Stimulated activated memory B cell treated with anti-CD40 and anti-IgM and Interleukin-4, amounts not matched to agents 10 μg/mL and 1 μg/mL and 100 μg/mL, for 72 hours (primary cell): Measurements from ENCODE around the gene DIMT1.

Experiments used
- ATAC-seq: fragments of 150-1000 bp; cut with Tn5 transposase; 2 replicates; pipeline ENCODE4 v1.10.0; 2021
- H3K27ac Mint-ChIP-seq: one replicate; pipeline ENCODE4 v1.8.0; 2022; ENCODE audit warnings: mild to moderate bottlenecking, mixed read lengths
- H3K27me3 Mint-ChIP-seq: one replicate; pipeline ENCODE4 v1.8.0; 2022; ENCODE audit warnings: mixed read lengths
- H3K36me3 Mint-ChIP-seq: one replicate; pipeline ENCODE4 v1.8.0; 2022; ENCODE audit warnings: mixed read lengths
- H3K4me1 Mint-ChIP-seq: one replicate; pipeline ENCODE4 v1.8.0; 2022; ENCODE audit warnings: mixed read lengths
- H3K4me3 Mint-ChIP-seq: one replicate; pipeline ENCODE4 v1.8.0; 2022; ENCODE audit warnings: mild to moderate bottlenecking, moderate library complexity, mixed read lengths
- H3K9me3 Mint-ChIP-seq: one replicate; pipeline ENCODE4 v1.8.0; 2022; ENCODE audit warnings: mixed read lengths

DIMT1 gene

GRCh38 chr5:62403411-62404250 is at the start of gene DIMT1:
DIMT1 (minus strand) TSS chr5:62403905; CDS start chr5:62403772, 133 bp downstream.
- H3K9me3 Mint-ChIP-seq: peaks cover 3% of the 10 kb centered on the region
- peaks cover 26% of the 10 kb centered on the region for H3K4me1 Mint-ChIP-seq
- peaks cover 8% of the 10 kb centered on the region for H3K36me3 Mint-ChIP-seq
- peak; percentile 99 for ATAC-seq
- peak within 1 kb of the TSS; percentile 88 for H3K27ac Mint-ChIP-seq
- H3K27me3 Mint-ChIP-seq: no peaks in the 10 kb centered on the region
- H3K4me3 Mint-ChIP-seq: peak within 1 kb of the TSS; percentile 94

GRCh38 chr5:62450259-62450658 is 46.6 kb upstream of the DIMT1 start:
- Mint-ChIP-seq H3K27ac (no peak overlapping the region), H3K9me3 (no peaks in the 10 kb centered on the region), H3K4me3 (no peak overlapping the region), H3K36me3 (peaks cover 36% of the 10 kb centered on the region), H3K4me1 (no peaks in the 10 kb centered on the region), H3K27me3 (no peaks in the 10 kb centered on the region)
- ATAC-seq: no peak

GRCh38 chr5:62448528-62448927 is 44.8 kb upstream of the DIMT1 start:
- H3K9me3 Mint-ChIP-seq: no peaks in the 10 kb centered on the region
- no peak overlapping the region for H3K4me3 Mint-ChIP-seq
- no peaks in the 10 kb centered on the region for H3K27me3 Mint-ChIP-seq
- peaks cover 27% of the 10 kb centered on the region for H3K36me3 Mint-ChIP-seq
- no peak overlapping the region for H3K27ac Mint-ChIP-seq
- no peak for ATAC-seq
- no peaks in the 10 kb centered on the region for H3K4me1 Mint-ChIP-seq

GRCh38 chr5:62432621-62433064 is 28.9 kb upstream of the DIMT1 start:
- no peak for ATAC-seq
- Mint-ChIP-seq H3K36me3 (peaks cover 14% of the 10 kb centered on the region), H3K27me3 (no peaks in the 10 kb centered on the region), H3K27ac (no peak overlapping the region), H3K4me3 (no peak overlapping the region), H3K9me3 (no peaks in the 10 kb centered on the region), H3K4me1 (peaks cover 23% of the 10 kb centered on the region)

GRCh38 chr5:62431735-62432620 is 28.3 kb upstream of the DIMT1 start:
- H3K36me3 Mint-ChIP-seq: peaks cover 11% of the 10 kb centered on the region
- H3K4me1 Mint-ChIP-seq: peaks cover 23% of the 10 kb centered on the region
- ATAC-seq: no peak
- no peak overlapping the region for H3K27ac Mint-ChIP-seq
- H3K9me3 Mint-ChIP-seq: no peaks in the 10 kb centered on the region
- no peaks in the 10 kb centered on the region for H3K27me3 Mint-ChIP-seq
- H3K4me3 Mint-ChIP-seq: no peak overlapping the region

- Mint-ChIP-seq H3K36me3 (peaks cover 25% of the 10 kb centered on the region), H3K27ac (no peak overlapping the region), H3K4me1 (peaks cover 33% of the 10 kb centered on the region), H3K9me3 (no peaks in the 10 kb centered on the region), H3K4me3 (no peak overlapping the region), H3K27me3 (no peaks in the 10 kb centered on the region)
- no peak for ATAC-seq
Measured at GRCh38 chr5:62424763-62425162, 21.1 kb upstream of the DIMT1 start.

- Mint-ChIP-seq H3K4me1 (peaks cover 45% of the 10 kb centered on the region), H3K9me3 (no peaks in the 10 kb centered on the region), H3K27ac (peak overlapping the region; percentile 30), H3K36me3 (peaks cover 36% of the 10 kb centered on the region), H3K4me3 (no peak overlapping the region), H3K27me3 (no peaks in the 10 kb centered on the region)
- no peak for ATAC-seq
Measured at GRCh38 chr5:62421414-62421813, 17.7 kb upstream of the DIMT1 start.

- Mint-ChIP-seq H3K36me3 (peaks cover 29% of the 10 kb centered on the region), H3K9me3 (no peaks in the 10 kb centered on the region), H3K4me3 (no peak overlapping the region), H3K27ac (no peak overlapping the region), H3K4me1 (peaks cover 39% of the 10 kb centered on the region), H3K27me3 (no peaks in the 10 kb centered on the region)
- ATAC-seq: no peak
Measured at GRCh38 chr5:62419609-62420008, 15.9 kb upstream of the DIMT1 start.

- Mint-ChIP-seq H3K36me3 (peaks cover 23% of the 10 kb centered on the region), H3K9me3 (no peaks in the 10 kb centered on the region), H3K4me3 (no peak overlapping the region), H3K27me3 (no peaks in the 10 kb centered on the region), H3K4me1 (peaks cover 44% of the 10 kb centered on the region), H3K27ac (no peak overlapping the region)
- no peak for ATAC-seq
Measured at GRCh38 chr5:62418462-62419076, 14.9 kb upstream of the DIMT1 start.

GRCh38 chr5:62413711-62414110 is 10.0 kb upstream of the DIMT1 start:
- Mint-ChIP-seq H3K4me3 (peak overlapping the region; percentile 80), H3K36me3 (peaks cover 11% of the 10 kb centered on the region), H3K4me1 (peaks cover 26% of the 10 kb centered on the region), H3K9me3 (no peaks in the 10 kb centered on the region), H3K27ac (peak overlapping the region; percentile 85), H3K27me3 (no peaks in the 10 kb centered on the region)
- no peak for ATAC-seq

GRCh38 chr5:62412549-62413329 is 9.0 kb upstream of the DIMT1 start, which contains the start of gene IPO11:
IPO11 (plus strand) TSS chr5:62412763; CDS start chr5:62437280, 24,517 bp downstream.
- H3K4me3 Mint-ChIP-seq: peak within 1 kb of the TSS; percentile 80
- no peaks in the 10 kb centered on the region for H3K27me3 Mint-ChIP-seq
- H3K9me3 Mint-ChIP-seq: no peaks in the 10 kb centered on the region
- ATAC-seq: peak; percentile 96
- H3K36me3 Mint-ChIP-seq: peaks cover 5% of the 10 kb centered on the region
- peaks cover 20% of the 10 kb centered on the region for H3K4me1 Mint-ChIP-seq
- peak within 1 kb of the TSS; percentile 85 for H3K27ac Mint-ChIP-seq

GRCh38 chr5:62395210-62395950 is 8.3 kb downstream of the DIMT1 start:
- Mint-ChIP-seq H3K4me1 (no peaks in the 10 kb centered on the region), H3K27ac (no peak overlapping the region), H3K4me3 (no peak overlapping the region), H3K36me3 (peaks cover 31% of the 10 kb centered on the region), H3K9me3 (no peaks in the 10 kb centered on the region), H3K27me3 (no peaks in the 10 kb centered on the region)
- ATAC-seq: no peak

GRCh38 chr5:62386824-62387223 is 16.9 kb downstream of the DIMT1 start:
- H3K9me3 Mint-ChIP-seq: no peaks in the 10 kb centered on the region
- no peak for ATAC-seq
- H3K4me3 Mint-ChIP-seq: no peak overlapping the region
- no peaks in the 10 kb centered on the region for H3K27me3 Mint-ChIP-seq
- no peak overlapping the region for H3K27ac Mint-ChIP-seq
- peaks cover 8% of the 10 kb centered on the region for H3K36me3 Mint-ChIP-seq
- no peaks in the 10 kb centered on the region for H3K4me1 Mint-ChIP-seq

GRCh38 chr5:62385816-62386400 is 17.8 kb downstream of the DIMT1 start:
- no peak overlapping the region for H3K4me3 Mint-ChIP-seq
- H3K27me3 Mint-ChIP-seq: no peaks in the 10 kb centered on the region
- no peaks in the 10 kb centered on the region for H3K9me3 Mint-ChIP-seq
- no peak for ATAC-seq
- peaks cover 18% of the 10 kb centered on the region for H3K36me3 Mint-ChIP-seq
- no peak overlapping the region for H3K27ac Mint-ChIP-seq
- H3K4me1 Mint-ChIP-seq: no peaks in the 10 kb centered on the region
